Motor neuron (in vitro differentiated cells): ENCODE results near the gene EFNA3. TPM values are rescaled to one million over a fixed set of nuclear protein-coding genes. Genes with fewer than 3 reads are reported as not detected.

ENCODE experiments used
- ATAC-seq, 8 experiments: fragments of 200-7000 bp; cut with Tn5 transposase; replicated peaks in 6 of 8; 2 replicates each; pipeline ENCODE4 v1.8.0; 2021; ENCODE audit warnings: mild to moderate bottlenecking in 8 of 8, moderate library complexity in 8 of 8
- H3K27ac ChIP-seq, 2 donors: fragments of 250-450 bp; sonication (Bioruptor Pico); 2 replicates each; pipeline ENCODE4 v1.9.0; 2021; ENCODE audit warnings: antibody characterized with exemption in 2 of 2, mild to moderate bottlenecking in 2 of 2, moderate library complexity in 1 of 2
- H3K4me1 ChIP-seq, 2 donors: fragments of 250-450 bp; sonication (Bioruptor Pico); replicated peaks in 1 of 2; 2 replicates each; pipeline ENCODE4 v1.6.1; 2021; ENCODE audit warnings: antibody characterized with exemption in 2 of 2, mild to moderate bottlenecking in 2 of 2, moderate library complexity in 1 of 2
- H3K4me3 ChIP-seq, 5 donors: fragments of 250-450 bp; sonication (Bioruptor Pico); 2 replicates each; pipeline ENCODE4 v1.9.0; 2021; ENCODE audit warnings: antibody characterized with exemption in 5 of 5, mild to moderate bottlenecking in 5 of 5, moderate library complexity in 4 of 5
- WGBS, 10 experiments: fragments of 450-650 bp; shearing (Covaris generic); methylation state at CpG; one replicate each; pipeline ENCODE4 v1.0.0; 2022; 5-methylcytosine and 5-hydroxymethylcytosine counted together
- in situ Hi-C, 9 experiments: fragments of 400-800 bp; cut with MboI; loops; one replicate each; pipeline ENCODE4 v1.15.0; 2021; ENCODE audit warnings: low sequenced_read_pairs in 9 of 9, low pct_unique_long_range_greater_than_20kb in 2 of 9; ENCODE audit not compliant: unreplicated experiment in 9 of 9
- total RNA-seq, 8 experiments: library from RNA; unstranded; fragments of 300-600 nt; gene quantifications; 2 replicates each; pipeline versions ENCODE4 v1.2.3 to v1.2.4, GENCODE V29; 2022

Gene EFNA3
- total RNA-seq, 8 experiments from 2014 or later: 0.71 to 53.7 (median 27.8) TPM

DNA sequence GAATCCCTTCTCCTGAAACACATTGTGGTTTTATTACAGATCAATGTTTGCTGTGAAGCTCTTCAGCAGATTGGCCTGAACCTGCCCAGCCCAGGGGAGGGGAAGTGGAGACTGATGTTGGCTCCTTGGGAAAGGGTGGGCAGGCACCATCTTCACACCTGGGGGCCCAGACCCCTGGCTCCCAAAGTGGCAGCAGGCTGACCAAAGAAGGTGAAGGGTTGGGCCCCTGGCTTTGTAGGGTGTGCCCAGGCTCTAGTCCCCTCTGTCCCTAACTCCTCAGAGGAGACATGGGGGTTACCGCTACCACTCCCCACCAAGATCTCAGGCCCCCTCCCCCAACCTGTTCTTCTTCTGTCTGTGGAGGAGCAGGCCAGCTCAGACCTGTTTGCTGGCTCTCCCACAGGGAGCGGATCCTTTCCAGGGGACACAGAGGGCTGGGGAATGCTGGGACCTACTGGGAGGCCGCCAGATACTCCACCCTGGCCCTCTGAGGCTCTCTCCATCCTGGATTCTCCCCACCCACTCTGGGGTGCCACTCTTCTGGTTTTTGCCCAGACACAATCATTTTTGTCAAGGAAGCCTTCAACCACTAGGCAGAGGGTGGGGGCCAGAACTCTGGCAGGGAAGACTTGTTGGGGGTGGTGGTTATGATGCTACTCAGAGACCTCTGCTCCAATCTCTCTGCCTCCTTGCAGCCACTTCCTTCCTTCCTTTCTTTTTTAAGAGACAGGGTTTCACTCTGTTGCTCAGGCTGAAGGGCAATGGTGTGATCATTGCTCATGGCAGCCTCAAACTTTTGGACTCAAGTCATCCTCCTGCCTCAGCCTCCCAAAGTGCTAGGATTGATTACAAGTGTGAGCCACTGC is 5.0 kb upstream of the EFNA3 start:
- in situ Hi-C loops: loop anchor here in 5 of 9 experiments (25.0 kb wide), 3 partner anchors 111 to 586 kb away; partner anchors contain the start of genes CHRNB2 (in 3 of the 5), UBE2Q1 (in 3 of the 5), CKS1B (in 2 of the 5) and PBXIP1 (in 2 of the 5)
- Histone ChIP-seq H3K4me1 (peaks cover 73 to 76% of the 10 kb centered on the region in 2 donors), H3K4me3 (no peak overlapping the region), H3K27ac (no peak overlapping the region)
- ATAC-seq: no peak
- WGBS, 10 experiments: 20 to 100% (median 95%) methylated on average over 1 to 3 of the region's 3 CpGs; no CpG with 5 or more reads in 6 of the 10 experiments

DNA sequence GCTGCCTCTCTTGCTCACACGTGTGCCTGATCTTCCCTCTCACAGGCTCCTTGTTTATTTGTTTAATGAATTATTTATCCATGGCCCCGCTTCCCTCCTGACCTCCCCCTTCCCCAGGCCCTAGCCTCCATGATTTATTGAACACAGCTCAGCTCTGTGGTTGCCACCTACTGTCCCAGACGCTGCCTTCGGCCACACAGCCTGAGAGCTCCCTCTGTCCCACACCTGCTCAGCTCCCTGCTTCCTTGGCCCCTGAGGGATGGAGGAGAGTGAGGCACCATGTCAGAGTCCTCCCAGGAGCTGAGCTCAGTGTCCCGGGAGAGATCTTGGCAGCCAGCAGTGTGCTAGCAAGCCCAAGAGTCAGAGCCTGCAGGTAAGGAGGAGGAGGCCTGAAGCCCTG is 3.1 kb upstream of the EFNA3 start:
- H3K27ac ChIP-seq: peak overlapping the region; percentile 44 to 52
- H3K4me3 ChIP-seq: no peak overlapping the region
- in situ Hi-C loops: no loop called here
- peaks cover 60 to 61% of the 10 kb centered on the region in 2 donors for H3K4me1 ChIP-seq
- WGBS, 10 experiments: 12 to 34% (median 17%) methylated on average over 2 to 4 of the region's 5 CpGs; no CpG with 5 or more reads in 7 of the 10 experiments
- peak in 5 of 8 experiments; percentile 17 to 48 (median 44) for ATAC-seq

GRCh38 chr1:155076371-155076770 is 2.3 kb upstream of the EFNA3 start:
- Histone ChIP-seq H3K4me3 (no peak overlapping the region), H3K27ac (peak overlapping the region in 1 of 2 donors; percentile 52)

GRCh38 chr1:155077346-155077745 is 1.3 kb upstream of the EFNA3 start:
- Histone ChIP-seq H3K27ac (no peak overlapping the region), H3K4me3 (no peak overlapping the region), H3K4me1 (peaks cover 51 to 58% of the 10 kb centered on the region in 2 donors)
- no peak for ATAC-seq
- WGBS, 10 experiments: 80 to 100% (median 97%) methylated on average over 1 to 3 of the region's 3 CpGs; no CpG with 5 or more reads in 4 of the 10 experiments
- in situ Hi-C loops: no loop called here

More at GRCh38 chr1:155076371-155076770, 2.3 kb upstream of the EFNA3 start:
- no peak for ATAC-seq
- WGBS, 10 experiments: 43 to 83% (median 71%) methylated on average over 1 of the region's 1 CpG; no CpG with 5 or more reads in 7 of the 10 experiments
- in situ Hi-C loops: no loop called here
- peaks cover 51 to 58% of the 10 kb centered on the region in 2 donors for H3K4me1 ChIP-seq

- 67 to 86% (median 80%) methylated on average over 1 of the region's 4 CpGs; no CpG with 5 or more reads in 7 of the 10 experiments for WGBS, 10 experiments
- H3K4me3 ChIP-seq: peak overlapping the region in 4 of 5 donors; percentile 60 to 84 (median 72)
These were observed 735 bp upstream of the EFNA3 start for GRCh38 chr1:155077758-155078445.

GRCh38 chr1:155079210-155079486 is 511 bp downstream of the EFNA3 start:
- in situ Hi-C loops: no loop called here
- peak in 2 of 8 experiments; percentile 0 to 3 for ATAC-seq
- Histone ChIP-seq H3K4me1 (peaks cover 55 to 56% of the 10 kb centered on the region in 2 donors), H3K27ac (peak overlapping the region; percentile 92 to 98), H3K4me3 (peak overlapping the region; percentile 60 to 84 (median 80))
- 2% methylated on average over 7 of the region's 10 CpGs; no CpG with 5 or more reads in 9 of the 10 experiments for WGBS, 10 experiments

More at GRCh38 chr1:155077758-155078445, 735 bp upstream of the EFNA3 start:
- peak overlapping the region in 1 of 2 donors; percentile 17 for H3K27ac ChIP-seq
- no peak for ATAC-seq
- in situ Hi-C loops: no loop called here
- peaks cover 51 to 58% of the 10 kb centered on the region in 2 donors for H3K4me1 ChIP-seq

DNA sequence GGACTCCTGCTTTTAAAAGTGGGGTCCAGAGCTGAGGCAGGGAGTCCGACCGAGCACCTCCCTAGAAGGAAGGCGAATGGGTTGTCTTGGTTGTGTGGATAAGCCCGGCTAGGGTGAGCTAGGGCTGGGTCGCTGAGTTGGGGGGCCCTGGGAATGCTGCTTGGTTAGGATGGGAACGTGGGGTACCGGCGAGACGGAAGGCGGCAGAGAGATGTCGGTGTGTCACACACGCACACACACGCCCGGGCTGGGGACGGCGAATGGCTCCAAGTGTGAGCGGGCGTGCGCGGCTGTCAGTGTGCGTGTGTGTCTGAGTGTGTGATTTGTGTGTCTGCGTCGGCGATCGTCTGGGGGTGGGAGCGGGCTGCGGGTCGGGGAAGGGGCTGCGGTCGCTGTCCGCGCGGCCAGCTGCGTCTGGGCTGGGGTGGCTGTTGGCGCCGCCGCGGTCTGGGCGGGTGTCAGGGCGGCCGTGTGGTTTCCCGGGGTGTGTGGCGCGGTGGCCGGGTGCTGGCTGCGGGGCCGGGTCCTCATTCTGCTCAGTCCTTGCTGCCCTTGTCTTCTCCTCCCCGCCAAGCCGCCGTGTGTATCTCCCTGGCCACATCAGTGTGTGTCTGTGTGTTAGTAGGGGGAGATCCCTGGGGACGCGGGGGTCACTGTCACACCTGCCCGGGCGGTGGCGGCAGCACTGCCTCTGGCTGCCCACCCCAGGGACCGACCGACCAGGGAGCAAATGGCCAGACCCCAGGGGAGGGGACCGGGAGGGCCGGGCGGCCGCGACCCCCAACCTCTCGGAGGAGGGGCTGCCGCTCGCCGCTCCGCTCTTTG is 1.1 kb downstream of the EFNA3 start:
- Histone ChIP-seq H3K4me1 (peaks cover 58 to 59% of the 10 kb centered on the region in 2 donors), H3K4me3 (peak overlapping the region; percentile 60 to 84 (median 80)), H3K27ac (peak overlapping the region; percentile 92 to 98)
- in situ Hi-C loops: no loop called here
- ATAC-seq: peak in 5 of 8 experiments; percentile 1 to 6 (median 3)
- 0 to 2% (median 0%) methylated on average over 1 to 22 of the region's 67 CpGs; no CpG with 5 or more reads in 5 of the 10 experiments for WGBS, 10 experiments

DNA sequence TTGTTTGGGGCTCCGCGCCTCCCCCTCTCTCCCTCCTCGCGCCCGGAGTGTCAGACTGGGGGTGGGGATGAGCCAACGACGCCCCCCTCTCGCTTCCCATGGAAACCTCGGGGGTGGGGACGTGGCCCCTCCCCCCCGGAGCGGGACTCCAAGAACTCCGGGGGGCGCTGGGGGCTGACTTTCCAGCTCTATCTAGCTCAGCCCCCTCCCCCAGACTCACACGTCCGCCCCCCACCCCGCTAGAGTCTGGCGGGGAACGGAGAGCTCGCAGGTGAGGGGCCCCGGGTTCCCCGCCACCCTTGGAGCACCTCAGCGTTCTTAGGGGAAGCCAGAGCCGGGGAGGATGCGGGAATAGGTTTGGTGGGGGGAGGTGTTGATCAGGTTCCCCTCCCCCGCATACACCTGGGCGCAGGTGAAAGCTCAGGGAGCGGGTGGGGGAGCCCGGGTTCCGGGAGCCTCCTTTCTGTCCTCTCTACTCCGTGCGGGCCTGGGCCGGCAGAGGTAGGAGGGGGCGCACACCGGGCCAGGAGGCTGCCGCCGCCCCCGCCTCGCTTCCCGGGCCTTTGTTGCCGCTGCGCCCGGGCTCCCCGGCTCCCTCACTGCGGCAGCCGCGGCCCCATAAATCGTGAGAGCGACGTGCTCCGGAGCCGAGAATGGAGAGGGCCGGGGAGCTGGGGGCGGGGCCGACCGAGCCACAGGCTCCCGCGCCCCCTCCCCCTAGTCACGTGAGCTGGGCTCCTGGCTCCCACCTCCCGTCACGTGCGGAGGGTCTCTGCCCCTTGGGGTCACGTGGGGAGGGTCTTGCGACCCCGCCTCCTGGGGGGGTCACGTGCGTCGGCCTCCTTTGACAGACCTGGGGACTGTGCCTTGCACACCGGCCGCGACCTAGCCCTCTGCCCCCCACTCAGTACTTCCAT is 1.9 kb downstream of the EFNA3 start:
- in situ Hi-C loops: no loop called here
- Histone ChIP-seq H3K4me3 (peak overlapping the region; percentile 60 to 84 (median 80)), H3K27ac (peak overlapping the region; percentile 92 to 98), H3K4me1 (peaks cover 52% of the 10 kb centered on the region in 2 donors)
- WGBS, 10 experiments: 0% methylated on average over 1 to 8 of the region's 71 CpGs; no CpG with 5 or more reads in 8 of the 10 experiments
- peak in 5 of 8 experiments; percentile 24 to 44 (median 28) for ATAC-seq

- peak in 4 of 8 experiments; percentile 2 to 12 (median 6) for ATAC-seq
- in situ Hi-C loops: no loop called here
These were observed 3.0 kb downstream of the EFNA3 start for GRCh38 chr1:155081472-155082300.

GRCh38 chr1:155082301-155083051 is 3.8 kb downstream of the EFNA3 start:
- 23 to 80% (median 31%) methylated on average over 1 to 6 of the region's 36 CpGs; no CpG with 5 or more reads in 5 of the 10 experiments for WGBS, 10 experiments
- in situ Hi-C loops: no loop called here
- Histone ChIP-seq H3K4me3 (peak overlapping the region; percentile 60 to 84 (median 80)), H3K4me1 (peaks cover 42 to 47% of the 10 kb centered on the region in 2 donors), H3K27ac (peak overlapping the region in 1 of 2 donors; percentile 24)
- no peak for ATAC-seq

More at GRCh38 chr1:155081472-155082300, 3.0 kb downstream of the EFNA3 start:
- Histone ChIP-seq H3K4me1 (peaks cover 48 to 50% of the 10 kb centered on the region in 2 donors), H3K27ac (peak overlapping the region; percentile 23 to 24), H3K4me3 (peak overlapping the region; percentile 60 to 84 (median 80))
- WGBS, 10 experiments: 0 to 24% (median 8%) methylated on average over 1 to 30 of the region's 68 CpGs
